AG09309 (cell line): ENCODE results near the gene MMD2.
"Not testable (repeated sequence)": the region's sequence is repeated elsewhere in the genome, so short reads cannot be mapped to it uniquely, and the experiment has no call there.

Experiments
- DNase-seq: peaks from one replicate; pipeline ENCODE4 v3.0.0-alpha.2; 2010; ENCODE audit warnings: low read depth
- H3K4me3 ChIP-seq: 2 replicates; pipeline ENCODE4 v1.5.1; 2011; ENCODE audit warnings: mild to moderate bottlenecking, low read depth, low read length, moderate library complexity; ENCODE audit not compliant: control insufficient read depth
- TF ChIP-seq, protein P1 (sequence below): IDR thresholded peaks from 2 replicates; pipeline ENCODE4 v1.5.1; 2011; ENCODE audit warnings: mild to moderate bottlenecking, low read depth, low read length, inconsistent platforms; ENCODE audit not compliant: insufficient read depth, control insufficient read depth; ENCODE audit errors: missing control alignments

The MMD2 gene

DNA sequence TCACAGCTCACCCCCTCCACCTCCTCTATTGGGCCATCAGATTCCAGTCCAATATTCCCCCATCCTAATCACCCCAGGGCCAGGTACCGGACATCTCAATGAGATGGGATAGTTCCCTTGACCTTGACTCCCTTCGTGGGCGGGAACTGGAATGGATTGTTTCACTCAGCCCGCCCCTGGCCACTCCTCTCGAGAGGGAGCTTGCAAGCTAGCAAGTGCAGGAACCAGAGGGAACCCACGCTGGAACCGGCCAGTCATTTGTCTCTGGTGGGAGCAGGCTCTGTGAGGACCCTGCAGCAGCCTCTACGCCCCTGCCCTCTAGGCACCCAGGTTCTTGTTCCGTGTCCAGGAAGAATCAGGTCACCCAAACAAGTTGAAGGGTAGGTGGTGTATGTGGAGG, 64.5 kb downstream of the MMD2 start:
- DNase-seq, result no peak
- no peak overlapping the region for H3K4me3 ChIP-seq
- TF ChIP-seq, protein P1, sequence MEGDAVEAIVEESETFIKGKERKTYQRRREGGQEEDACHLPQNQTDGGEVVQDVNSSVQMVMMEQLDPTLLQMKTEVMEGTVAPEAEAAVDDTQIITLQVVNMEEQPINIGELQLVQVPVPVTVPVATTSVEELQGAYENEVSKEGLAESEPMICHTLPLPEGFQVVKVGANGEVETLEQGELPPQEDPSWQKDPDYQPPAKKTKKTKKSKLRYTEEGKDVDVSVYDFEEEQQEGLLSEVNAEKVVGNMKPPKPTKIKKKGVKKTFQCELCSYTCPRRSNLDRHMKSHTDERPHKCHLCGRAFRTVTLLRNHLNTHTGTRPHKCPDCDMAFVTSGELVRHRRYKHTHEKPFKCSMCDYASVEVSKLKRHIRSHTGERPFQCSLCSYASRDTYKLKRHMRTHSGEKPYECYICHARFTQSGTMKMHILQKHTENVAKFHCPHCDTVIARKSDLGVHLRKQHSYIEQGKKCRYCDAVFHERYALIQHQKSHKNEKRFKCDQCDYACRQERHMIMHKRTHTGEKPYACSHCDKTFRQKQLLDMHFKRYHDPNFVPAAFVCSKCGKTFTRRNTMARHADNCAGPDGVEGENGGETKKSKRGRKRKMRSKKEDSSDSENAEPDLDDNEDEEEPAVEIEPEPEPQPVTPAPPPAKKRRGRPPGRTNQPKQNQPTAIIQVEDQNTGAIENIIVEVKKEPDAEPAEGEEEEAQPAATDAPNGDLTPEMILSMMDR, result no peak

DNA sequence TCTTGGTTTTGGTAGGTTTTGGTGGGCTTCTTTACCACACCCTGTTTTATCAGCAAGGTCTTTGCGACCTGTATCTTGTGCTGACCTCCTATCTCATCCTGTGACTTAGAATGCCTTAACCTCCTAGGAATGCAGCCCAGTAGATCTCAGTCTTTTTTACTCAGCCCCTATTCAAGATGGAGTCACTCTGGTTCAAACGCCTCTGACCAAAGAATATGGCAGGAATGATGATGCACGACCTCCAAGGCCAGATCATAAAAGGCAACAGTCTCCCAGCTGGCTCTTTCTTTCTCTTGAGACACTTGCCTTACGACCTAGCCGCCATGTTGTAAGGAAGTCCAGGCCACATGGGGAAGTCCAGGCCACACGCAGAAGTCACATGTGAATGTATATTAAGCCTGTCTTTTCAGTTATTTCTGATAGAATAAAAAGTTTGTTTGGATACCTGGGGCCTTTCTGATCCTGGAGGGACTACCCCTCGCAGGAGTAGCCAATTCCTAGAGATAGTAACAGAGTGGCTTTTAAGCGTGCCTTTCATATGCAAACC, 65.0 kb downstream of the MMD2 start:
- no peak overlapping the region for H3K4me3 ChIP-seq
- DNase-seq, result no peak
- TF ChIP-seq, protein P1, result no peak

DNA sequence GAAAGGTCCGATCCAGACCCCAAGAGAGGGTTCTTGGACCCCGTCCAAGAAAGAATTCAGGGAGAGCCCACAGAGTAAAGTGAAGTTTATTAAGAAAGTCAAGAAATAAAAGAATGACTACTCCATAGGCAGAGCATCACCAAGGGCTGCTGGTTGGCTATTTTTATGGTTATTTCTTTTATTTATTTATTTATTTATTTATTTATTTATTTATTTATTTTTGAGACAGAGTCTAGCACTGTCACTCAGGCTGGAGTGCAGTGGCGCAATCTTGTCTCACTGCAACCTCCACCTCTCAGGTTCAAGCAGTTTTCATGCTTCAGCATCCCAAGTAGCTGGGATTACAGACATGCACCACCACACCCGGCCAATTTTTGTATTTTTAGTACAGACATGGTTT, 65.8 kb downstream of the MMD2 start:
- not testable (repeated sequence) for H3K4me3 ChIP-seq, DNase-seq

DNA sequence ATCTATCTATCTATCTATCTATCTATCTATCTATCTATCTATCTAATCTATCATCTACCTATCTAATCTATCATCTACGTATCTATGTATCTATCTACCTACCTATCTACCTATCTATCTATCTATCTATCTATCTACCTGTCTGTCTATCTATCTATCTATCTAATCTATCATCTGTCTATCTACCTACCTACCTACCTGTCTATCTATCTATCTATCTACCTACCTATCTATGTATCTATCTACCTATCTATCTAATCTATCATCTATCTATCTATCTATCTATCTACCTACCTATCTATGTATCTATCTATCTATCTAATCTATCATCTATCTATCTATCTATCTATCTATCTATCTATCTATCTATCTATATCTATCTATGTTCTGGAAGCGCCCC, 67.5 kb downstream of the MMD2 start:
- not testable (repeated sequence) for H3K4me3 ChIP-seq, DNase-seq

DNA sequence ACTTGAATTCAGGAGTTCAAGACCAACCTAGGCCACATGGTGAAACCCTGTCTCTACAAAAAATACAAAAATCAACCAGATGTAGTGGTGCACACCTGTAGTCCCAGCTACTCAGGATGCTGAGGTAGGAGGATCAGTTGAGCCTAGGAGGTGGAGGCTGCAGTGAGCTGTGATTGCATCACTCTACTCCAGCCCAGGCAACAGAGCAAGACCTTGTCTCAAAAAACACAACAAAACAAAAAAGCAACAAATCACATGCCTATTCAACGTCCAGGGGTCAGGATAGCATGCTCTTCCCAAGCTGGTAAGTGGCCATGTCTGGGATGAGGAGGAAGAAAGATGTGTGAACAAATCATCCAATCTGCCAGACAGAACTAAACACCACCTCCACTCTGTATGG, 69.3 kb downstream of the MMD2 start:
- TF ChIP-seq, protein P1, result no peak
- H3K4me3 ChIP-seq, result no peak overlapping the region

DNA sequence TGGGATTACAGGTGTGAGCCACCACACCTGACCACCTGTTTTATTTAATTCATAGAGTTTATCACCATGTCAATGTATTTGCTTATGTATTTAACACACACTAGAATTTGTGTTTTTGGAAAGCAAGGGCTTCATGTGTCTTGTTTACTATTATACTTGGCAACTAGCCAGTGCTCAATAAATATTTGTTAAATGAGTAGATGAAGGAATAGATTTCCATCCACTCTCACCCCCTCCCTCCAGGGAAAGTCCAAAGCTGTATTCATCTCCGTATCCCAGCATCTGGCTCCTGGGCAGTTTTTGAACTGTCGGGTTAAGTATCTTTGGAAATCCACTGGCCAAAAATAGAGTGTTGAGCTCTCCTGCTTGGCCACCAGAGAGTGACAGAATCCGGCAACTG, 70.8 kb downstream of the MMD2 start:
- no peak for DNase-seq
- H3K4me3 ChIP-seq, result no peak overlapping the region
- TF ChIP-seq, protein P1, result no peak

More for the DNA sequence above, 69.3 kb downstream of the MMD2 start:
- no peak for DNase-seq

DNA sequence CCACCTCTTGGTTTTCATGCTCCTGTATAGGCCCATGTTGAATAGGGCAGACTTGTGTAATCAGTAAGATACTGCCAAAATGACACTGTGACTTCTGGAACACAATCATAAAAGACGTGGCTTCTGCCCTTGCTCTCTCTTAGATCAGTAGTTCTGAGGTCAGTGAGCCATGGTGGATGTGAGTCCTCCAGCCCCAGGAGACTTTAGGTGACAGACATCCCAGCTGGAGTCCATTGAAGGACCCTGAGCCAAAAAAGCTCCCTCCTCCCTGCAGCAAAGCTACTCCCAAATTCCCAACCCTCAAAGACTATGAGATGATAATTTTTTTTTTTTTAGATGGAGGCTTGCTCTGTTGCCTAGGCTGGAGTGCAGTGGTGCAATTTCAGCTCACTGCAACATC, 72.3 kb downstream of the MMD2 start:
- no peak overlapping the region for H3K4me3 ChIP-seq
- TF ChIP-seq, protein P1, result no peak
- no peak for DNase-seq

DNA sequence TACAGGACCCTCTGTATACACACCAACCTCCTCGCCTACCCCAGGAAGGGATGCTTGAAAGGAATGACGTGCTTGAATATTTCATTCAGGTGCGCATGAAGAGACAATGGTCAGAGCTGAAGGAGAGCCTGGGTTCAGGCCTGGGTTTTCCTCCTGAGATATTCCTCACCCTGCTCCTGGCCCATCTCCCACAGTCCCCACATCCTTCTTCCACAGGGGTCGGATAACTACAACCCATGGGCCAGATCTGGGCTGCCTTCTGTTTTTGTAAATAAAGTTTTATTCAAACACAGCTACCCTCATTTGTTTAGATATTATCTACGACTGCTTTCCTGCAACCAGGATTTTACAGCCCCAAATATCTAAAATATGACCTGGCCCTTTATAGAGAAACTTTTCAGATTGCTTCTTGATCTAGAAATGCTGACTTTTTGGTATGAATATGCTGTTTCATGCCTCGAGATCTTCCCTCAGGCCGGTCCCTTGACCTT, 73.6 kb downstream of the MMD2 start:
- no peak overlapping the region for H3K4me3 ChIP-seq
- no peak for DNase-seq
- TF ChIP-seq, protein P1, result no peak
